MM.1S (cell line): ENCODE measurements around the gene TNFRSF8.

Experiments used
- DNase-seq: peaks from one replicate; pipeline ENCODE4 v3.0.0-alpha.2; 2015
- H2AFZ ChIP-seq: fragments of 300-600 bp; sonication (generic); 2 replicates; pipeline ENCODE4 v1.6.0; 2016; ENCODE audit warnings: antibody characterized with exemption, low read length
- H3F3A ChIP-seq: fragments of 300-600 bp; sonication (generic); 2 replicates; pipeline ENCODE4 v1.6.1; 2016; ENCODE audit warnings: mild to moderate bottlenecking, antibody characterized with exemption, low read length, moderate library complexity, mixed read lengths; ENCODE audit not compliant: insufficient read depth
- H3K27ac ChIP-seq: fragments of 300-600 bp; sonication (generic); 2 replicates; pipeline ENCODE4 v1.5.1; 2016; ENCODE audit warnings: mild to moderate bottlenecking, low read length
- H3K27me3 ChIP-seq: fragments of 300-600 bp; sonication (generic); replicated peaks from 2 replicates; pipeline ENCODE4 v1.6.0; 2016; ENCODE audit warnings: low read length; ENCODE audit not compliant: insufficient read depth
- H3K36me3 ChIP-seq: fragments of 300-600 bp; sonication (generic); replicated peaks from 2 replicates; pipeline ENCODE4 v1.6.1; 2016; ENCODE audit warnings: mild to moderate bottlenecking, low read length, mixed read lengths; ENCODE audit not compliant: insufficient read depth
- H3K4me1 ChIP-seq: fragments of 300-600 bp; sonication (generic); 2 replicates; pipeline ENCODE4 v1.6.1; 2016; ENCODE audit warnings: low read length, mixed read lengths
- H3K4me2 ChIP-seq: fragments of 300-600 bp; sonication (generic); 2 replicates; pipeline ENCODE4 v1.6.0; 2016; ENCODE audit warnings: low read depth, low read length
- H3K4me3 ChIP-seq: fragments of 300-600 bp; sonication (generic); 2 replicates; pipeline ENCODE4 v1.5.1; 2016; ENCODE audit warnings: low read length, mixed read lengths
- H3K79me2 ChIP-seq: fragments of 300-600 bp; sonication (generic); 2 replicates; pipeline ENCODE4 v1.6.1; 2016; ENCODE audit warnings: mixed run types, low read length, mixed read lengths
- H3K9ac ChIP-seq: fragments of 300-600 bp; sonication (generic); 2 replicates; pipeline ENCODE4 v1.6.1; 2016; ENCODE audit warnings: low read length, mixed read lengths
- H3K9me2 ChIP-seq: fragments of 300-600 bp; sonication (generic); replicated peaks from 2 replicates; pipeline ENCODE4 v1.6.1; 2016; ENCODE audit warnings: mild to moderate bottlenecking, low read length, mixed read lengths; ENCODE audit not compliant: insufficient read depth
- H3K9me3 ChIP-seq: fragments of 300-600 bp; sonication (generic); replicated peaks from 2 replicates; pipeline ENCODE4 v1.6.1; 2016; ENCODE audit warnings: mild to moderate bottlenecking, low read length, mixed read lengths; ENCODE audit not compliant: insufficient read depth
- H4K20me1 ChIP-seq: fragments of 300-600 bp; sonication (generic); 2 replicates; pipeline ENCODE4 v1.6.1; 2016; ENCODE audit warnings: mild to moderate bottlenecking, low read length, moderate library complexity, mixed read lengths; ENCODE audit not compliant: insufficient read depth
- CTCF ChIP-seq: fragments of 300-600 bp; sonication (generic); IDR thresholded peaks from 2 replicates; pipeline ENCODE4 v1.5.1; 2016; ENCODE audit warnings: antibody characterized with exemption, low read length, mixed read lengths
- EZH2 ChIP-seq: fragments of 300-600 bp; sonication (generic); optimal IDR thresholded peaks from 2 replicates; pipeline ENCODE3; 2017; ENCODE audit warnings: low read depth, mild to moderate bottlenecking, antibody characterized with exemption, low read length, mixed read lengths
- EZH2phosphoT487 ChIP-seq: fragments of 300-600 bp; sonication (generic); IDR thresholded peaks from 2 replicates; pipeline ENCODE4 v1.6.1; 2018; ENCODE audit warnings: antibody characterized with exemption, low read length

Gene TNFRSF8

DNA sequence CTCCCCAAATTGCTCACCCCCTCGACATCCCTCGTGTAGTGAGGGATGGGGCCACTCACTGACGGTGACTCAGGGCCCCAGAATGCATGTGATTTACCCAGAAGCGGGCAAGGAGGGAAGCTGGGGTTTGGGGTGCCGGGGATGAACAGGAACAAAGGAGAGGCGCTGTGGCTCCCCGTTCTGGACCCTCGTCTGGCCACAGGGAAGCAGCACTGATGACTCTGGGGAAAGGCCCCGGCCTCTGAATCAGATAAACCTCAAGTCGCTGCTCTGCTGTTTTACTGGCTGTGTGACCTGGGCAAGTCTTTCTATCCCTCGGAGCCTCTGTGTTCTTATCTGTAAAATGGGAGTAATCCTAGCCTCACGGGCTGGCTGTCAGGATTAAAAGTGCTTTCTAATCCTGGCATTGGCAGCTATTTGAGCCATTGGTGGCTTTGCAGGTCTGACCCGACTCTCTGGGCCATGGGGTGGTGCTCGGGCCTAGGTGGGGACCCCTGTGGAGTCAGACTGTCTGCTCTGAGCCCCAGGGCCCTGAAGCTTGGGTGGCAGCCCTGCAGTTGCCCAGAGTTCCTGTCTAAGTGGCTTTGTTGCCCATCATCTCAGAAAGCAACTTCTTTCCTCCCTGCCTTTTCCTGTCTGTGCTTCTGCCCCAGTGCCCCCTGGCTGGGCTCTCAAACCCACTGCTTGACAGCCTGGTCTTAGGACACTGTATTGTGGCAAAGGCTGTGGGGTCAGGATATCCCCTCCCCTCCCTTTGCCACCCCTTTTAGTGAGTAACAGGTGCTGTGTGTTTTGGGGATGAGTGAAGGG is 109.1 kb downstream of the TNFRSF8 start:
- Histone ChIP-seq H3K27me3 (no peaks in the 10 kb centered on the region), H3K79me2 (peaks cover 40% of the 10 kb centered on the region), H3K9me2 (no peaks in the 10 kb centered on the region), H3F3A (no peaks in the 10 kb centered on the region), H2AFZ (no peak overlapping the region), H3K4me1 (no peaks in the 10 kb centered on the region), H3K4me2 (no peak overlapping the region), H3K9me3 (no peaks in the 10 kb centered on the region), H4K20me1 (no peaks in the 10 kb centered on the region), H3K4me3 (no peak overlapping the region), H3K27ac (no peak overlapping the region), H3K36me3 (no peaks in the 10 kb centered on the region), H3K9ac (no peak overlapping the region)
- TF ChIP-seq CTCF (no peak), EZH2phosphoT487 (no peak), EZH2 (no peak)
- DNase-seq: no peak

- no peaks in the 10 kb centered on the region for H3K4me1 ChIP-seq
- no peak overlapping the region for H3K27ac ChIP-seq
- H3K9me3 ChIP-seq: no peaks in the 10 kb centered on the region
- TF ChIP-seq EZH2 (no peak), EZH2phosphoT487 (no peak), CTCF (no peak)
- no peak overlapping the region for H3K9ac ChIP-seq
- no peak overlapping the region for H3K4me3 ChIP-seq
- no peaks in the 10 kb centered on the region for H3K36me3 ChIP-seq
- DNase-seq: no peak
- H3K79me2 ChIP-seq: peaks cover 32% of the 10 kb centered on the region
- no peaks in the 10 kb centered on the region for H3K27me3 ChIP-seq
- no peak overlapping the region for H2AFZ ChIP-seq
- H3K4me2 ChIP-seq: no peak overlapping the region
- no peaks in the 10 kb centered on the region for H3K9me2 ChIP-seq
- H3F3A ChIP-seq: no peaks in the 10 kb centered on the region
- H4K20me1 ChIP-seq: no peaks in the 10 kb centered on the region
These were observed 110.0 kb downstream of the TNFRSF8 start for GRCh38 chr1:12173041-12173509.

DNA sequence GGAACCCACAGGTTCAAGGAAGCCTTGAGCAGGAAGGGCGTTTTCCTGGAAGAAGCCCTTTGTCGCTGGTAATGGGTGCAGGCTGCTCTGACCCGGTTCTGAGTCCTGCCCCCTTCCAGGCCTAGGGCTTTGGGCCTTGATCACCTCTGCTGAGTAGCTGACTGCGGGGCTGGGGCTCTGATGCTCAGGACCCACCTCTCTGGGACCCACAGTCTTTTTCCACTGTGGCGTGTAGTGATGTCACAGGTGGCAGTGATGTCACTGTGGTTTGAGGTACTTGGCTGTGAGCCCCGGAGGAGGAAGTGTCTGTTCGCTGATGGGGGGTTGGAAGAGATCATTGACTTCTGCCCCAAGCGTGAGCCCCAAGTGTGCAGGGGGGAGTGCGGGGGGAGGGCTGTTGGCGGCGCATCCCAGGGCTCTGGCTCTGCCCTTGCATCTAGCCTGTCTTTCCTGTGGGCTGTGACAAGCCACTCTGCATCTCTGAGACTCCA is 110.6 kb downstream of the TNFRSF8 start:
- Histone ChIP-seq H3K9ac (no peak overlapping the region), H3K36me3 (no peaks in the 10 kb centered on the region), H3K27ac (no peak overlapping the region), H3K4me1 (no peaks in the 10 kb centered on the region), H2AFZ (no peak overlapping the region), H3K79me2 (peaks cover 28% of the 10 kb centered on the region), H4K20me1 (no peaks in the 10 kb centered on the region), H3K4me3 (no peak overlapping the region), H3K9me3 (no peaks in the 10 kb centered on the region), H3K9me2 (no peaks in the 10 kb centered on the region), H3K4me2 (no peak overlapping the region), H3K27me3 (no peaks in the 10 kb centered on the region), H3F3A (no peaks in the 10 kb centered on the region)
- no peak for DNase-seq
- no peak for TF ChIP-seq EZH2phosphoT487
- no peak for TF ChIP-seq EZH2
- no peak for TF ChIP-seq CTCF
